RPMI8226 (cell line): ENCODE data around the gene GRXCR2.
A peak's percentile ranks its signal among the peaks of the same experiment; 100 is the strongest.
"Not testable (repeated sequence)": the region's sequence is repeated elsewhere in the genome, so short reads cannot be mapped to it uniquely, and the experiment has no call there.

Experiments
- DNase-seq: peaks from one replicate; pipeline ENCODE4 v3.0.0-alpha.2; 2015

GRXCR2 gene

GRCh38 chr5:145872914-145873313 is at the start of gene GRXCR2:
Gene GRXCR2, minus strand, starts transcription at chr5:145873014. Its CDS starts 46 bp downstream, at chr5:145872968.
- peak; percentile 49 for DNase-seq

- no peak for DNase-seq
These were observed 49.2 kb upstream of the GRXCR2 start for GRCh38 chr5:145922059-145922458.

- no peak for DNase-seq
These were observed 48.4 kb upstream of the GRXCR2 start for GRCh38 chr5:145921211-145921610.

GRCh38 chr5:145920542-145921210 is 47.9 kb upstream of the GRXCR2 start:
- no peak for DNase-seq

GRCh38 chr5:145919413-145919812 is 46.6 kb upstream of the GRXCR2 start:
- DNase-seq, result no peak

- DNase-seq, result no peak
These were observed 45.6 kb upstream of the GRXCR2 start for GRCh38 chr5:145918397-145918796.

GRCh38 chr5:145917288-145917687 is 44.5 kb upstream of the GRXCR2 start:
- DNase-seq, result no peak

GRCh38 chr5:145915970-145916638 is 43.3 kb upstream of the GRXCR2 start:
- DNase-seq, result no peak

GRCh38 chr5:145913701-145914100 is 40.9 kb upstream of the GRXCR2 start:
- no peak for DNase-seq

GRCh38 chr5:145912594-145912993 is 39.8 kb upstream of the GRXCR2 start:
- DNase-seq, result no peak

- no peak for DNase-seq
These were observed 39.2 kb upstream of the GRXCR2 start for GRCh38 chr5:145912019-145912418.

- DNase-seq, result no peak
These were observed 38.4 kb upstream of the GRXCR2 start for GRCh38 chr5:145911164-145911563.

GRCh38 chr5:145908206-145908960 is 35.6 kb upstream of the GRXCR2 start:
- DNase-seq, result no peak

GRCh38 chr5:145906401-145906800 is 33.6 kb upstream of the GRXCR2 start:
- no peak for DNase-seq

GRCh38 chr5:145904743-145905142 is 31.9 kb upstream of the GRXCR2 start:
- DNase-seq, result no peak

- DNase-seq, result no peak
These were observed 31.1 kb upstream of the GRXCR2 start for GRCh38 chr5:145903867-145904266.

GRCh38 chr5:145903113-145903512 is 30.3 kb upstream of the GRXCR2 start:
- DNase-seq, result peak; percentile 14

GRCh38 chr5:145902421-145902820 is 29.6 kb upstream of the GRXCR2 start:
- no peak for DNase-seq

GRCh38 chr5:145898171-145898570 is 25.4 kb upstream of the GRXCR2 start:
- DNase-seq, result no peak

GRCh38 chr5:145891378-145891777 is 18.6 kb upstream of the GRXCR2 start:
- not testable (repeated sequence) for DNase-seq

- DNase-seq, result no peak
These were observed 16.8 kb upstream of the GRXCR2 start for GRCh38 chr5:145889611-145890010.

- DNase-seq, result peak; percentile 50
These were observed 15.3 kb upstream of the GRXCR2 start for GRCh38 chr5:145887976-145888574.

GRCh38 chr5:145887217-145887616 is 14.4 kb upstream of the GRXCR2 start:
- DNase-seq, result no peak

- DNase-seq, result no peak
These were observed 2.0 kb upstream of the GRXCR2 start for GRCh38 chr5:145874765-145875164.
